UCSD-AML1 (cell line): ENCODE data around the gene HACD3.

ENCODE experiments used
- DNase-seq: peaks from one replicate; lab custom pipeline; 2025; ENCODE audit not compliant: unreplicated experiment; lab: John Stamatoyannopoulos, UW

The HACD3 gene

GRCh38 chr15:65530318-65531111 lies at the start of gene HACD3:
HACD3 (plus strand) TSS chr15:65530463; CDS start chr15:65530632, 169 bp downstream.
- DNase-seq: peak; percentile 92

GRCh38 chr15:65484876-65485275 lies 45.4 kb upstream of the HACD3 start:
- DNase-seq: no peak

GRCh38 chr15:65494076-65494475 lies 36.2 kb upstream of the HACD3 start:
- no peak for DNase-seq

GRCh38 chr15:65509321-65509720 lies 20.9 kb upstream of the HACD3 start:
- DNase-seq: no peak

GRCh38 chr15:65512189-65512588 lies 18.1 kb upstream of the HACD3 start:
- no peak for DNase-seq

GRCh38 chr15:65512807-65513416 lies 17.4 kb upstream of the HACD3 start:
- no peak for DNase-seq

GRCh38 chr15:65516997-65517865 lies 13.0 kb upstream of the HACD3 start, which contains the start of gene DPP8:
DPP8 (minus strand) TSS chr15:65517689; CDS start chr15:65512553, 5,136 bp downstream.
- peak; percentile 95 for DNase-seq

- no peak for DNase-seq
These were observed 12.4 kb upstream of the HACD3 start for GRCh38 chr15:65517866-65518207.

- no peak for DNase-seq
These were observed 11.5 kb upstream of the HACD3 start for GRCh38 chr15:65518633-65519285.

GRCh38 chr15:65521350-65521749 lies 8.9 kb upstream of the HACD3 start:
- DNase-seq: no peak

- no peak for DNase-seq
These were observed 6.0 kb upstream of the HACD3 start for GRCh38 chr15:65524226-65524625.

- DNase-seq: no peak
These were observed 4.6 kb upstream of the HACD3 start for GRCh38 chr15:65525622-65526021.

- DNase-seq: no peak
These were observed 1.7 kb upstream of the HACD3 start for GRCh38 chr15:65528461-65529060.

GRCh38 chr15:65529762-65530317 lies 423 bp upstream of the HACD3 start:
- no peak for DNase-seq

GRCh38 chr15:65532738-65533051 lies 2.4 kb downstream of the HACD3 start:
- no peak for DNase-seq

GRCh38 chr15:65533057-65533756 lies 2.9 kb downstream of the HACD3 start:
- no peak for DNase-seq

- DNase-seq: no peak
These were observed 4.9 kb downstream of the HACD3 start for GRCh38 chr15:65535192-65535591.

GRCh38 chr15:65540314-65540713 lies 10.1 kb downstream of the HACD3 start:
- DNase-seq: no peak

- no peak for DNase-seq
These were observed 11.1 kb downstream of the HACD3 start for GRCh38 chr15:65541231-65541820.

- no peak for DNase-seq
These were observed 17.6 kb downstream of the HACD3 start for GRCh38 chr15:65547841-65548240.
